SK-N-SH (cell line): Measurements from ENCODE around the gene BAG5. TPM values are rescaled to one million over a fixed set of nuclear protein-coding genes. Genes with fewer than 3 reads are reported as not detected.

Experiments
- CTCF ChIA-PET: fragments of 300-600, 350-600 bp; formaldehyde crosslinking; extraction: SDS; loops from one replicate; lab custom pipeline; 2021; lab: Yijun Ruan, JAX
- POLR2A ChIA-PET: fragments of 350-600 bp; sonication (Branson Sonifier 250); formaldehyde crosslinking; extraction: SDS; loops from one replicate; lab custom pipeline; 2020; ENCODE audit warnings: antibody characterized with exemption, inconsistent platforms; lab: Yijun Ruan, JAX
- DNase-seq: peaks from one replicate; pipeline ENCODE4 v3.0.0; 2012
- H2AFZ ChIP-seq: fragments of 200-600 bp; sonication (generic); 2 replicates; pipeline ENCODE4 v1.8.1; 2016; ENCODE audit warnings: antibody characterized with exemption, mild to moderate bottlenecking, low read depth
- H3F3A ChIP-seq: fragments of 200-600 bp; sonication (generic); replicated peaks from 2 replicates; pipeline ENCODE3; 2016; ENCODE audit warnings: antibody characterized with exemption, mild to moderate bottlenecking; ENCODE audit not compliant: insufficient read depth
- H3K27ac ChIP-seq, 2 experiments: fragments of 200-500 bp in 1 of 2; fragments of 200-600 bp in 1 of 2; sonication (Bioruptor generic) in 1 of 2; sonication (generic), shearing (Covaris generic) in 1 of 2; 2 replicates each; pipeline versions ENCODE4 v1.5.1 to v1.6.1; 2014 to 2016; ENCODE audit warnings: low read depth in 2 of 2, inconsistent platforms in 1 of 2, low read length in 1 of 2, mild to moderate bottlenecking in 1 of 2, mixed read lengths in 1 of 2
- H3K27me3 ChIP-seq: fragments of 200-600 bp; sonication (generic), shearing (Covaris generic); 2 replicates; pipeline ENCODE4 v1.6.1; 2016; ENCODE audit warnings: mixed run types; ENCODE audit not compliant: insufficient read depth
- H3K36me3 ChIP-seq, 2 experiments: fragments of 200-500 bp in 1 of 2; fragments of 200-600 bp in 1 of 2; sonication (Bioruptor generic) in 1 of 2; sonication (generic) in 1 of 2; replicated peaks in 1 of 2; 2 replicates each; pipeline versions ENCODE3 to v1.5.1; 2014 to 2016; ENCODE audit warnings: low read length in 1 of 2, mild to moderate bottlenecking in 1 of 2; ENCODE audit not compliant: insufficient read depth in 2 of 2, control insufficient read depth in 1 of 2
- H3K4me1 ChIP-seq, 2 experiments: fragments of 200-500 bp in 1 of 2; fragments of 200-600 bp in 1 of 2; sonication (Bioruptor generic) in 1 of 2; sonication (generic), shearing (Covaris generic) in 1 of 2; 2 replicates each; pipeline versions ENCODE4 v1.5.1 to v1.6.1; 2014 to 2016; ENCODE audit warnings: low read depth in 1 of 2, low read length in 1 of 2, mixed run types in 1 of 2; ENCODE audit not compliant: insufficient read depth in 2 of 2, control insufficient read depth in 1 of 2
- H3K4me2 ChIP-seq: fragments of 200-600 bp; sonication (generic), shearing (Covaris generic); 2 replicates; pipeline ENCODE4 v1.6.1; 2017; ENCODE audit warnings: mixed run types
- H3K4me3 ChIP-seq, 2 experiments: fragments of 200-500 bp in 1 of 2; fragments of 200-600 bp in 1 of 2; sonication (Bioruptor generic) in 1 of 2; sonication (generic), shearing (Covaris generic) in 1 of 2; 2 replicates each; pipeline versions ENCODE4 v1.5.1 to v1.8.1; 2014 to 2016; ENCODE audit warnings: low read depth in 2 of 2, inconsistent platforms in 1 of 2, low read length in 1 of 2, mild to moderate bottlenecking in 1 of 2, mixed read lengths in 1 of 2, moderate library complexity in 1 of 2
- H3K79me2 ChIP-seq: fragments of 200-600 bp; sonication (generic); 2 replicates; pipeline ENCODE4 v1.8.1; 2017; ENCODE audit warnings: mild to moderate bottlenecking; ENCODE audit not compliant: insufficient read depth
- H3K9ac ChIP-seq: fragments of 200-600 bp; sonication (generic); 2 replicates; pipeline ENCODE4 v1.6.1; 2017; ENCODE audit warnings: mixed run types
- H3K9me2 ChIP-seq: fragments of 200-600 bp; sonication (generic); 2 replicates; pipeline ENCODE4 v1.6.1; 2017; ENCODE audit warnings: mixed run types
- H3K9me3 ChIP-seq: fragments of 200-600 bp; sonication (generic); 2 replicates; pipeline ENCODE4 v1.6.1; 2017; ENCODE audit warnings: mixed run types, mild to moderate bottlenecking, moderate library complexity
- H4K20me1 ChIP-seq: fragments of 200-600 bp; sonication (generic); 2 replicates; pipeline ENCODE4 v1.6.1; 2017; ENCODE audit warnings: mild to moderate bottlenecking, mixed run types; ENCODE audit not compliant: insufficient read depth
- CHD2 ChIP-seq: fragments of 150-350 bp; IDR thresholded peaks from 2 replicates; pipeline ENCODE4 v1.6.1; 2018; ENCODE audit warnings: low read length; ENCODE audit not compliant: partially characterized antibody
- EP300 ChIP-seq, 2 experiments: IDR thresholded peaks; 2 replicates each; pipeline versions ENCODE4 v1.4.0 to v1.6.1; 2012; ENCODE audit warnings: borderline replicate concordance in 1 of 2, low read depth in 1 of 2, low read length in 1 of 2
- GABPA ChIP-seq: IDR thresholded peaks from 2 replicates; pipeline ENCODE4 v1.4.0; 2012; ENCODE audit warnings: low read depth, mild to moderate bottlenecking
- MEF2A ChIP-seq: IDR thresholded peaks from 2 replicates; pipeline ENCODE4 v1.4.0; 2012; ENCODE audit warnings: low read depth, borderline replicate concordance
- RCOR1 ChIP-seq: fragments of 150-350 bp; IDR thresholded peaks from 2 replicates; pipeline ENCODE4 v1.6.1; 2017; ENCODE audit warnings: antibody characterized with exemption, low read length
- RFX5 ChIP-seq: IDR thresholded peaks from 2 replicates; pipeline ENCODE4 v1.6.1; 2012; ENCODE audit warnings: mild to moderate bottlenecking, improper control_type of control experiment, low read length
- TEAD4 ChIP-seq: IDR thresholded peaks from 2 replicates; pipeline ENCODE4 v1.4.0; 2012; ENCODE audit warnings: mild to moderate bottlenecking, borderline replicate concordance; ENCODE audit not compliant: insufficient read depth
- WGBS: methylation state at CpG from one replicate; pipeline ENCODE4 v1.1.6; 2017; ENCODE audit warnings: low lambda C conversion rate; 5-methylcytosine and 5-hydroxymethylcytosine counted together
- polyA plus RNA-seq, 3 experiments: library from polyadenylated mRNA; depleted of rRNA; stranded (reverse); fragments of >200 nt; gene quantifications; 2 replicates each; pipeline ENCODE4 v1.2.3, GENCODE V29; 2012
- TF ChIP-seq, protein P1 (sequence below): fragments of 150-350 bp; IDR thresholded peaks from 2 replicates; pipeline ENCODE4 v1.6.1; 2016; ENCODE audit warnings: mild to moderate bottlenecking, low read depth, low read length
- TF ChIP-seq, protein P2 (sequence below): IDR thresholded peaks from 2 replicates; pipeline ENCODE4 v1.4.0; 2012; ENCODE audit warnings: low read depth, borderline replicate concordance
- TF ChIP-seq, protein P3 (sequence below): IDR thresholded peaks from 2 replicates; pipeline ENCODE4; 2012
- TF ChIP-seq, protein P4 (sequence below): fragments of 150-350 bp; IDR thresholded peaks from 2 replicates; pipeline ENCODE4 v1.6.1; 2017; ENCODE audit warnings: antibody characterized with exemption, low read length, low read depth, borderline replicate concordance
- TF ChIP-seq, protein P5 (sequence below): IDR thresholded peaks from 2 replicates; pipeline ENCODE4 v1.4.0; 2012; ENCODE audit warnings: low read depth, borderline replicate concordance
- TF ChIP-seq, protein P6 (sequence below): fragments of 200-600 bp; sonication (generic); IDR thresholded peaks from 2 replicates; pipeline ENCODE4 v1.6.1; 2017; ENCODE audit warnings: antibody characterized with exemption, mild to moderate bottlenecking, moderate library complexity

Gene BAG5
- polyA plus RNA-seq, 1 of the 3 experiments (the other 2 are of a cell fraction), result 5.2 TPM

DNA sequence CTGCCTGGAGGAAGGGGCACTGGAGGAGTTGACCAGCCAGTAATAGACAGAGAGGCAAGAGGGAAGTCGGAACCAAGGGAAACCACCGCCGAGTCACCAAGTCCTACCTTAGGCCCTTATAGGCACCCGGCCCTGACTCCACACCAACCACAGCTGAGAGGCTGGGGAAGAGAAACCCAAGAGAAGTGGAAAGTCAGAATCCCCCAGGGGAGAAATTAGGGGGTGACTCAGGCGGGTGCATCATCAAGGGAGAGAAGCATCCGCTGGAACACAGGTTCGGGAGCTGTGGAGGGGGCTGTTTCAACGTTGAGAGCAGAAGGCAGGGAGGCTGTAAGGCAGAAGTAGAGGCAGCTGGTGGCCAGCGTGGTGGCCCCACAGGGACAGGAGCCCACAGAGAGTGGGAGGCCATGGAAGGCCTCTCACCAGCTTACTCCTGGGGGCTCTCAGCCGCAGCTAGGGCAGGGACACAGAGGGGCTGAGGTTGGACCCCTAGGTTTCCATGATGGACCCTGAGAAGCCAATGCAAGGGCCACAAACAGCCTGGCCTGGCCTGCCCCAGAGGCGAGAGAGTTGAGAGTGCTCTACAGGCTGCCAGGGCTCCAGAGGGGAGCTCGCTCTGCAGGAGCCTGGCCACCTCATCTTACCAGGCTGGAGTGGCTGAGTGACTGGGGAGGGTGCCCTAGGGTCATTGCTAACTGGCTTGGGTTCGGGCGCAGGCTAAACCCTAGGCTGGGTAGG, 34.9 kb downstream of the BAG5 start:
- POLR2A ChIA-PET, result no interaction called here
- peaks cover 9 to 30% of the 10 kb centered on the region in 2 experiments; a peak in 1 of 4 replicates for H3K4me1 ChIP-seq
- H3K4me3 ChIP-seq, result no peak overlapping the region
- peaks cover 7% of the 10 kb centered on the region for H3K27me3 ChIP-seq
- TF ChIP-seq, protein P1, sequence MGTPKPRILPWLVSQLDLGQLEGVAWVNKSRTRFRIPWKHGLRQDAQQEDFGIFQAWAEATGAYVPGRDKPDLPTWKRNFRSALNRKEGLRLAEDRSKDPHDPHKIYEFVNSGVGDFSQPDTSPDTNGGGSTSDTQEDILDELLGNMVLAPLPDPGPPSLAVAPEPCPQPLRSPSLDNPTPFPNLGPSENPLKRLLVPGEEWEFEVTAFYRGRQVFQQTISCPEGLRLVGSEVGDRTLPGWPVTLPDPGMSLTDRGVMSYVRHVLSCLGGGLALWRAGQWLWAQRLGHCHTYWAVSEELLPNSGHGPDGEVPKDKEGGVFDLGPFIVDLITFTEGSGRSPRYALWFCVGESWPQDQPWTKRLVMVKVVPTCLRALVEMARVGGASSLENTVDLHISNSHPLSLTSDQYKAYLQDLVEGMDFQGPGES, result no peak
- TF ChIP-seq TEAD4, result no peak
- TF ChIP-seq, protein P2, sequence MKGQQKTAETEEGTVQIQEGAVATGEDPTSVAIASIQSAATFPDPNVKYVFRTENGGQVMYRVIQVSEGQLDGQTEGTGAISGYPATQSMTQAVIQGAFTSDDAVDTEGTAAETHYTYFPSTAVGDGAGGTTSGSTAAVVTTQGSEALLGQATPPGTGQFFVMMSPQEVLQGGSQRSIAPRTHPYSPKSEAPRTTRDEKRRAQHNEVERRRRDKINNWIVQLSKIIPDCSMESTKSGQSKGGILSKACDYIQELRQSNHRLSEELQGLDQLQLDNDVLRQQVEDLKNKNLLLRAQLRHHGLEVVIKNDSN, result no peak
- TF ChIP-seq, all 33 proteins: peak for 0
- 87% methylated on average over 10 of the region's 14 CpGs for WGBS
- Histone ChIP-seq H4K20me1 (peaks cover 9% of the 10 kb centered on the region; the same call in 1 of the 2 replicates), H3K4me2 (peak overlapping the region; percentile 99; the same call in 1 of the 2 replicates), H3K9me3 (no peaks in the 10 kb centered on the region), H2AFZ (no peak overlapping the region), H3K79me2 (peaks cover 36% of the 10 kb centered on the region), H3K9ac (no peak overlapping the region), H3F3A (peaks cover 3% of the 10 kb centered on the region), H3K36me3 (peaks cover 0 to 11% of the 10 kb centered on the region in 2 experiments), H3K9me2 (no peaks in the 10 kb centered on the region), H3K27ac (no peak overlapping the region; a peak in 1 of 4 replicates)
- no peak for DNase-seq
- CTCF ChIA-PET, result interaction anchor here (2.4 to 8.5 kb wide), 3 partner anchors 9 to 27 kb away, joined by 10 to 52 read pairs (median 14); no protein-coding TSS in a partner anchor

DNA sequence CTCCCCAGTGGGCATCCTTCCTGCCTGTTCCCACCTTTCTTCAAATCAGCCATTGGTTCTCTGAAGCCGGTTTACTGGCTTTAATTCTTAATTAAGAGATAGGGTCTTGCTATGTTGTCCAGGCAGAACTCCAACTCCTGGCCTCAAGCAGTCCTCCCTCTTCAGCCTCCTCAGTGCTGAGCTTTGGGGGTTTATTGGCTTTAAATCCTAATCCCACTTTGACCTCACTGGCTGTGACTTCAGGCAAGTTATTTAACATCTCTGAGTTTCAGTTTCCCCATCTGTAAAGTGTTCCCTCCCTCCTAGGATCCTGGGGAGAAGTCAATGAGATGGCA, 35.6 kb downstream of the BAG5 start:
- Histone ChIP-seq H3K9me3 (no peaks in the 10 kb centered on the region), H3K9me2 (no peaks in the 10 kb centered on the region), H3K4me3 (no peak overlapping the region), H4K20me1 (peaks cover 9% of the 10 kb centered on the region; the same call in 1 of the 2 replicates), H3K4me2 (no peak overlapping the region), H3K4me1 (peaks cover 9 to 30% of the 10 kb centered on the region in 2 experiments; a peak in 1 of 4 replicates), H3F3A (peaks cover 3% of the 10 kb centered on the region), H3K27me3 (peaks cover 12% of the 10 kb centered on the region), H2AFZ (no peak overlapping the region), H3K9ac (no peak overlapping the region), H3K79me2 (peaks cover 31% of the 10 kb centered on the region), H3K27ac (no peak overlapping the region), H3K36me3 (peaks cover 0 to 6% of the 10 kb centered on the region in 2 experiments)
- ChIA-PET POLR2A (no interaction called here), CTCF (interaction anchor here (8.5 kb wide), 1 partner anchor 9 kb away, joined by 52 read pairs; no protein-coding TSS in a partner anchor)
- no peak for TF ChIP-seq MEF2A
- TF ChIP-seq RCOR1, result no peak
- TF ChIP-seq, protein P3, sequence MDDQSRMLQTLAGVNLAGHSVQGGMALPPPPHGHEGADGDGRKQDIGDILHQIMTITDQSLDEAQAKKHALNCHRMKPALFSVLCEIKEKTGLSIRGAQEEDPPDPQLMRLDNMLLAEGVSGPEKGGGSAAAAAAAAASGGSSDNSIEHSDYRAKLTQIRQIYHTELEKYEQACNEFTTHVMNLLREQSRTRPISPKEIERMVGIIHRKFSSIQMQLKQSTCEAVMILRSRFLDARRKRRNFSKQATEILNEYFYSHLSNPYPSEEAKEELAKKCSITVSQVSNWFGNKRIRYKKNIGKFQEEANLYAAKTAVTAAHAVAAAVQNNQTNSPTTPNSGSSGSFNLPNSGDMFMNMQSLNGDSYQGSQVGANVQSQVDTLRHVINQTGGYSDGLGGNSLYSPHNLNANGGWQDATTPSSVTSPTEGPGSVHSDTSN, result no peak
- TF ChIP-seq RFX5, result no peak
- TF ChIP-seq, protein P2, result no peak
- no peak for TF ChIP-seq CHD2
- TF ChIP-seq EP300 (IDR thresholded peaks at IDR 0.05; ENCODE audit: borderline replicate concordance in 1 of 2, low read depth in 1 of 2, low read length in 1 of 2), result no peak
- TF ChIP-seq, protein P4, sequence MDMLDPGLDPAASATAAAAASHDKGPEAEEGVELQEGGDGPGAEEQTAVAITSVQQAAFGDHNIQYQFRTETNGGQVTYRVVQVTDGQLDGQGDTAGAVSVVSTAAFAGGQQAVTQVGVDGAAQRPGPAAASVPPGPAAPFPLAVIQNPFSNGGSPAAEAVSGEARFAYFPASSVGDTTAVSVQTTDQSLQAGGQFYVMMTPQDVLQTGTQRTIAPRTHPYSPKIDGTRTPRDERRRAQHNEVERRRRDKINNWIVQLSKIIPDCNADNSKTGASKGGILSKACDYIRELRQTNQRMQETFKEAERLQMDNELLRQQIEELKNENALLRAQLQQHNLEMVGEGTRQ, result no peak
- TF ChIP-seq GABPA, result no peak
- TF ChIP-seq, protein P5, sequence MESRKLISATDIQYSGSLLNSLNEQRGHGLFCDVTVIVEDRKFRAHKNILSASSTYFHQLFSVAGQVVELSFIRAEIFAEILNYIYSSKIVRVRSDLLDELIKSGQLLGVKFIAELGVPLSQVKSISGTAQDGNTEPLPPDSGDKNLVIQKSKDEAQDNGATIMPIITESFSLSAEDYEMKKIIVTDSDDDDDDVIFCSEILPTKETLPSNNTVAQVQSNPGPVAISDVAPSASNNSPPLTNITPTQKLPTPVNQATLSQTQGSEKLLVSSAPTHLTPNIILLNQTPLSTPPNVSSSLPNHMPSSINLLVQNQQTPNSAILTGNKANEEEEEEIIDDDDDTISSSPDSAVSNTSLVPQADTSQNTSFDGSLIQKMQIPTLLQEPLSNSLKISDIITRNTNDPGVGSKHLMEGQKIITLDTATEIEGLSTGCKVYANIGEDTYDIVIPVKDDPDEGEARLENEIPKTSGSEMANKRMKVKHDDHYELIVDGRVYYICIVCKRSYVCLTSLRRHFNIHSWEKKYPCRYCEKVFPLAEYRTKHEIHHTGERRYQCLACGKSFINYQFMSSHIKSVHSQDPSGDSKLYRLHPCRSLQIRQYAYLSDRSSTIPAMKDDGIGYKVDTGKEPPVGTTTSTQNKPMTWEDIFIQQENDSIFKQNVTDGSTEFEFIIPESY, result no peak
- TF ChIP-seq, protein P6, sequence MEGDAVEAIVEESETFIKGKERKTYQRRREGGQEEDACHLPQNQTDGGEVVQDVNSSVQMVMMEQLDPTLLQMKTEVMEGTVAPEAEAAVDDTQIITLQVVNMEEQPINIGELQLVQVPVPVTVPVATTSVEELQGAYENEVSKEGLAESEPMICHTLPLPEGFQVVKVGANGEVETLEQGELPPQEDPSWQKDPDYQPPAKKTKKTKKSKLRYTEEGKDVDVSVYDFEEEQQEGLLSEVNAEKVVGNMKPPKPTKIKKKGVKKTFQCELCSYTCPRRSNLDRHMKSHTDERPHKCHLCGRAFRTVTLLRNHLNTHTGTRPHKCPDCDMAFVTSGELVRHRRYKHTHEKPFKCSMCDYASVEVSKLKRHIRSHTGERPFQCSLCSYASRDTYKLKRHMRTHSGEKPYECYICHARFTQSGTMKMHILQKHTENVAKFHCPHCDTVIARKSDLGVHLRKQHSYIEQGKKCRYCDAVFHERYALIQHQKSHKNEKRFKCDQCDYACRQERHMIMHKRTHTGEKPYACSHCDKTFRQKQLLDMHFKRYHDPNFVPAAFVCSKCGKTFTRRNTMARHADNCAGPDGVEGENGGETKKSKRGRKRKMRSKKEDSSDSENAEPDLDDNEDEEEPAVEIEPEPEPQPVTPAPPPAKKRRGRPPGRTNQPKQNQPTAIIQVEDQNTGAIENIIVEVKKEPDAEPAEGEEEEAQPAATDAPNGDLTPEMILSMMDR, result no peak
- 43% methylated on average over 1 of the region's 1 CpG for WGBS
- no peak for DNase-seq
